Fibroblast of lung (primary cell): ENCODE measurements around the gene HMCES.

Experiments used
- EZH2 ChIP-seq: IDR thresholded peaks from 2 replicates; pipeline ENCODE4 v1.5.1; 2012; ENCODE audit warnings: low read length, control low read depth, mild to moderate bottlenecking; ENCODE audit errors: missing control alignments
- TF ChIP-seq, protein P1 (sequence below), 2 donors: IDR thresholded peaks in 1 of 2; conservative IDR thresholded peaks in 1 of 2; 1 replicate in 1 of 2; 2 replicates in 1 of 2; pipeline ENCODE4 v1.5.1; 2011 to 2012; ENCODE audit warnings: low read length in 2 of 2, control low read depth in 1 of 2, inconsistent platforms in 1 of 2, low read depth in 1 of 2, mild to moderate bottlenecking in 1 of 2

DNA sequence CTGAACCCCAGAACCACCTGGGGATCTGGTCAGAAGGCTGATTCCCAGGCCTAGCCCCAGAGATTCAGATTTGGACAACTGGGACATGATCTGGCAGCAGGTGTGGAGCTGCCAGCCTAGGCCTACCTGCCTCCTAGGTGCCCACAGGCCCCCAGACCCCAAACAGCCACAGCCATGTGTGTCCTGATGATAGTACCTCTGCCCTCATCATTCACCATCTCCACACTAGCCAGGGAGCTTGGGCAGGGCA lies 34.7 kb downstream of the HMCES start:
- TF ChIP-seq, protein P1, sequence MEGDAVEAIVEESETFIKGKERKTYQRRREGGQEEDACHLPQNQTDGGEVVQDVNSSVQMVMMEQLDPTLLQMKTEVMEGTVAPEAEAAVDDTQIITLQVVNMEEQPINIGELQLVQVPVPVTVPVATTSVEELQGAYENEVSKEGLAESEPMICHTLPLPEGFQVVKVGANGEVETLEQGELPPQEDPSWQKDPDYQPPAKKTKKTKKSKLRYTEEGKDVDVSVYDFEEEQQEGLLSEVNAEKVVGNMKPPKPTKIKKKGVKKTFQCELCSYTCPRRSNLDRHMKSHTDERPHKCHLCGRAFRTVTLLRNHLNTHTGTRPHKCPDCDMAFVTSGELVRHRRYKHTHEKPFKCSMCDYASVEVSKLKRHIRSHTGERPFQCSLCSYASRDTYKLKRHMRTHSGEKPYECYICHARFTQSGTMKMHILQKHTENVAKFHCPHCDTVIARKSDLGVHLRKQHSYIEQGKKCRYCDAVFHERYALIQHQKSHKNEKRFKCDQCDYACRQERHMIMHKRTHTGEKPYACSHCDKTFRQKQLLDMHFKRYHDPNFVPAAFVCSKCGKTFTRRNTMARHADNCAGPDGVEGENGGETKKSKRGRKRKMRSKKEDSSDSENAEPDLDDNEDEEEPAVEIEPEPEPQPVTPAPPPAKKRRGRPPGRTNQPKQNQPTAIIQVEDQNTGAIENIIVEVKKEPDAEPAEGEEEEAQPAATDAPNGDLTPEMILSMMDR (conservative IDR thresholded peaks at IDR 0.05 in 1 of 2, IDR thresholded peaks at IDR 0.05 in 1 of 2; ENCODE audit: low read depth in 1 of 2, low read length in 2 of 2) = no peak
- no peak for TF ChIP-seq EZH2
